Upper lobe of left lung (tissue), 6 donors: ENCODE measurements around the gene FAP. TPM values are rescaled to one million over a fixed set of nuclear protein-coding genes. Genes with fewer than 3 reads are reported as not detected.

Experiments
- ATAC-seq, 2 donors: fragments of 200-7000 bp; cut with Tn5 transposase; one replicate each; pipeline ENCODE4 v1.9.1; 2022; ENCODE audit warnings: mild to moderate bottlenecking in 2 of 2, moderate library complexity in 2 of 2; ENCODE audit not compliant: low FRiP score in 2 of 2
- DNase-seq, 2 donors: peaks; one replicate each; pipeline ENCODE4 v3.0.0-alpha.2; 2019 to 2020
- H3K27ac ChIP-seq, 4 donors: fragments of 200-600 bp; sonication (generic); one replicate each; pipeline ENCODE4 v1.5.1; 2016 to 2019
- H3K27me3 ChIP-seq, 4 donors: fragments of 200-600 bp; sonication (generic); one replicate each; pipeline ENCODE4 v1.5.1; 2017 to 2019
- H3K36me3 ChIP-seq, 4 donors: fragments of 200-600 bp; sonication (generic); one replicate each; pipeline ENCODE4 v1.5.1; 2016 to 2019
- H3K4me1 ChIP-seq, 4 donors: fragments of 200-600 bp; sonication (generic); one replicate each; pipeline ENCODE4 v1.5.1; 2018 to 2019
- H3K4me3 ChIP-seq, 4 donors: fragments of 200-600 bp; sonication (generic); one replicate each; pipeline ENCODE4 v1.5.1; 2017 to 2019; ENCODE audit warnings: mild to moderate bottlenecking in 2 of 4, moderate library complexity in 1 of 4
- H3K9me3 ChIP-seq, 4 donors: fragments of 200-600 bp; sonication (generic); one replicate each; pipeline ENCODE4 v1.5.1; 2018 to 2019
- CTCF ChIP-seq, 6 experiments: fragments of 450-650 bp in 4 of 6; fragments of 200-600 bp in 2 of 6; sonication (generic) in 2 of 6; IDR thresholded peaks; one replicate each; pipeline ENCODE4 v1.5.1; 2016 to 2019; ENCODE audit warnings: antibody characterized with exemption in 6 of 6
- EP300 ChIP-seq, 4 donors: sonication (generic); formaldehyde crosslinking; IDR thresholded peaks; one replicate each; pipeline ENCODE4 v1.5.1; 2017; ENCODE audit warnings: antibody characterized with exemption in 4 of 4, control low read depth in 2 of 4
- POLR2A ChIP-seq, 4 donors: fragments of 450-650 bp; IDR thresholded peaks; one replicate each; pipeline ENCODE4 v1.5.1; 2016 to 2017; ENCODE audit warnings: antibody characterized with exemption in 4 of 4, mild to moderate bottlenecking in 2 of 4
- POLR2AphosphoS5 ChIP-seq, 2 donors: sonication (generic); formaldehyde crosslinking; IDR thresholded peaks; one replicate each; pipeline ENCODE4 v1.5.1; 2017; ENCODE audit warnings: antibody characterized with exemption in 2 of 2
- WGBS, 2 donors: methylation state at CpG; one replicate each; pipeline ENCODE4 v1.1.5; 2017 to 2018; 5-methylcytosine and 5-hydroxymethylcytosine counted together
- total RNA-seq, 6 donors: library from RNA; depleted of rRNA in 4 of 6; stranded (reverse); fragments of >200 nt in 4 of 6; gene quantifications; one replicate each; pipeline versions ENCODE4 v1.1.0 to v1.2.1, GENCODE V29; 2016 to 2021
- donor health status: DM: no; HTN: no; CAD: no; lungs with moderate emphysema.
- donor health status: DM: no; HTN: yes; CAD: no; lungs with severe emphysema.

Gene FAP
- 1 to 10 TPM; 1.2 to 7.3 (median 3.1) TPM for total RNA-seq

- no peak for DNase-seq
- ATAC-seq, result peak in 1 of 2 donors; percentile 85
- Histone ChIP-seq H3K36me3 (no peaks in the 10 kb centered on the region), H3K4me1 (peaks cover 0 to 13% (median 4%) of the 10 kb centered on the region in 4 donors), H3K27me3 (no peaks in the 10 kb centered on the region), H3K27ac (peak within 1 kb of the TSS in 1 of 4 donors; percentile 55), H3K9me3 (no peaks in the 10 kb centered on the region), H3K4me3 (peak within 1 kb of the TSS in 2 of 4 donors; percentile 13 to 17)
- WGBS, 2 donors, result 69 to 82% methylated on average over 6 of the region's 6 CpGs
- no peak for TF ChIP-seq EP300 (IDR thresholded peaks at IDR 0.05)
- TF ChIP-seq POLR2AphosphoS5 (IDR thresholded peaks at IDR 0.05), result no peak
- TF ChIP-seq CTCF (IDR thresholded peaks at IDR 0.05), result no peak
- no peak for TF ChIP-seq POLR2A (IDR thresholded peaks at IDR 0.05)
These were observed at the start of gene FAP for GRCh38 chr2:162243294-162243693. FAP (minus strand) TSS chr2:162243445; CDS start chr2:162243327, 118 bp downstream.

GRCh38 chr2:162291748-162292147 is 48.5 kb upstream of the FAP start:
- TF ChIP-seq POLR2A (IDR thresholded peaks at IDR 0.05), result no peak
- WGBS, 2 donors, result 65 to 70% methylated on average over 3 of the region's 3 CpGs

GRCh38 chr2:162282765-162283425 is 39.6 kb upstream of the FAP start:
- ATAC-seq (no peak), DNase-seq (no peak)
- H3K9me3 ChIP-seq, result no peaks in the 10 kb centered on the region
- WGBS, 2 donors, result 69 to 84% methylated on average over 4 of the region's 4 CpGs
- peaks cover 7 to 92% (median 27%) of the 10 kb centered on the region in 4 donors for H3K36me3 ChIP-seq
- H3K4me3 ChIP-seq, result no peak overlapping the region
- no peaks in the 10 kb centered on the region for H3K4me1 ChIP-seq
- no peaks in the 10 kb centered on the region for H3K27me3 ChIP-seq
- no peak for TF ChIP-seq EP300 (IDR thresholded peaks at IDR 0.05)
- no peak for TF ChIP-seq POLR2AphosphoS5 (IDR thresholded peaks at IDR 0.05)
- TF ChIP-seq CTCF (IDR thresholded peaks at IDR 0.05), result no peak
- no peak overlapping the region for H3K27ac ChIP-seq

More at GRCh38 chr2:162291748-162292147, 48.5 kb upstream of the FAP start:
- no peaks in the 10 kb centered on the region for H3K27me3 ChIP-seq
- no peak overlapping the region for H3K27ac ChIP-seq
- ATAC-seq (no peak), DNase-seq (no peak)
- no peaks in the 10 kb centered on the region for H3K9me3 ChIP-seq
- H3K4me1 ChIP-seq, result peaks cover 0 to 3% (median 0%) of the 10 kb centered on the region in 4 donors
- H3K36me3 ChIP-seq, result peaks cover 0 to 28% (median 2%) of the 10 kb centered on the region in 4 donors
- H3K4me3 ChIP-seq, result no peak overlapping the region

- TF ChIP-seq POLR2A (IDR thresholded peaks at IDR 0.05), result no peak
- no peak for TF ChIP-seq EP300 (IDR thresholded peaks at IDR 0.05)
- TF ChIP-seq POLR2AphosphoS5 (IDR thresholded peaks at IDR 0.05), result no peak
- no peak for TF ChIP-seq CTCF (IDR thresholded peaks at IDR 0.05)
- Histone ChIP-seq H3K27ac (no peak overlapping the region), H3K9me3 (no peaks in the 10 kb centered on the region), H3K4me3 (no peak overlapping the region), H3K27me3 (no peaks in the 10 kb centered on the region), H3K36me3 (peaks cover 7 to 87% (median 27%) of the 10 kb centered on the region in 4 donors), H3K4me1 (no peaks in the 10 kb centered on the region)
- DNase-seq (no peak), ATAC-seq (no peak)
- 82 to 98% methylated on average over 1 of the region's 1 CpG for WGBS, 2 donors
These were observed 37.4 kb upstream of the FAP start for GRCh38 chr2:162280654-162281053.

GRCh38 chr2:162277381-162277780 is 34.1 kb upstream of the FAP start:
- Histone ChIP-seq H3K27ac (no peak overlapping the region), H3K4me3 (no peak overlapping the region), H3K27me3 (no peaks in the 10 kb centered on the region), H3K4me1 (no peaks in the 10 kb centered on the region), H3K9me3 (no peaks in the 10 kb centered on the region), H3K36me3 (peaks cover 0 to 86% (median 23%) of the 10 kb centered on the region in 4 donors)
- TF ChIP-seq POLR2AphosphoS5 (IDR thresholded peaks at IDR 0.05) (no peak), EP300 (IDR thresholded peaks at IDR 0.05) (no peak), POLR2A (IDR thresholded peaks at IDR 0.05) (no peak), CTCF (IDR thresholded peaks at IDR 0.05) (no peak)
- DNase-seq, result no peak
- no peak for ATAC-seq
- WGBS, 2 donors, result 72 to 81% methylated on average over 4 of the region's 4 CpGs
